Mesenteric fat pad (tissue), 1 donor: ENCODE results near the gene PTK7. TPM values are rescaled to one million over a fixed set of nuclear protein-coding genes. Genes with fewer than 3 reads are reported as not detected.

ENCODE experiments used
- DNase-seq: peaks from one replicate; pipeline ENCODE4 v3.0.0-alpha.2; 2020; ENCODE audit warnings: low spot score
- total RNA-seq: library from RNA; stranded (reverse); fragmentation: NEBNext Ultra II Directional; extraction: Animal tissue kit (Norgen Biotek cat#: 25700); gene quantifications from one replicate; pipeline ENCODE4 v1.2.1, GENCODE V29; 2021
- donor health status: DM: yes; HTN: yes; CAD: no.

Gene PTK7
- total RNA-seq, 1 donor from 2014 or later = 13.6 TPM

- no peak for DNase-seq
Measured at GRCh38 chr6:43082806-43083655, 6.9 kb downstream of the PTK7 start.

- DNase-seq = no peak
Measured at GRCh38 chr6:43086022-43086658, 10.0 kb downstream of the PTK7 start.

- DNase-seq = no peak
Measured at GRCh38 chr6:43088654-43089056, 12.5 kb downstream of the PTK7 start.

- DNase-seq = no peak
Measured at GRCh38 chr6:43089467-43089866, 13.4 kb downstream of the PTK7 start.

- no peak for DNase-seq
Measured at GRCh38 chr6:43089874-43090558, 13.9 kb downstream of the PTK7 start.

GRCh38 chr6:43090559-43090956, 14.4 kb downstream of the PTK7 start:
- DNase-seq = no peak

GRCh38 chr6:43091020-43091419, 14.9 kb downstream of the PTK7 start:
- DNase-seq = no peak

- no peak for DNase-seq
Measured at GRCh38 chr6:43091436-43091991, 15.4 kb downstream of the PTK7 start.

- no peak for DNase-seq
Measured at GRCh38 chr6:43092635-43093034, 16.5 kb downstream of the PTK7 start.

GRCh38 chr6:43093436-43094289, 17.5 kb downstream of the PTK7 start:
- DNase-seq = no peak

GRCh38 chr6:43095939-43096338, 19.8 kb downstream of the PTK7 start:
- no peak for DNase-seq

GRCh38 chr6:43096451-43097097, 20.5 kb downstream of the PTK7 start:
- DNase-seq = no peak

- no peak for DNase-seq
Measured at GRCh38 chr6:43097098-43097489, 21.0 kb downstream of the PTK7 start.

GRCh38 chr6:43097502-43097901, 21.4 kb downstream of the PTK7 start:
- DNase-seq = no peak

GRCh38 chr6:43101497-43101896, 25.4 kb downstream of the PTK7 start:
- no peak for DNase-seq

- no peak for DNase-seq
Measured at GRCh38 chr6:43103253-43103876, 27.3 kb downstream of the PTK7 start.

GRCh38 chr6:43105538-43106222, 29.6 kb downstream of the PTK7 start:
- no peak for DNase-seq

- no peak for DNase-seq
Measured at GRCh38 chr6:43107344-43108062, 31.4 kb downstream of the PTK7 start.
